ENCODE results near the gene MED29. TPM values are rescaled to one million over a fixed set of nuclear protein-coding genes. Genes with fewer than 3 reads are reported as not detected.

The MED29 gene
- total and polyA plus RNA-seq, 2 of the 13 experiments (the other 11 are each of a cell fraction or from before 2014, with no cell fraction given): 14.0 to 19.7 TPM

DNA sequence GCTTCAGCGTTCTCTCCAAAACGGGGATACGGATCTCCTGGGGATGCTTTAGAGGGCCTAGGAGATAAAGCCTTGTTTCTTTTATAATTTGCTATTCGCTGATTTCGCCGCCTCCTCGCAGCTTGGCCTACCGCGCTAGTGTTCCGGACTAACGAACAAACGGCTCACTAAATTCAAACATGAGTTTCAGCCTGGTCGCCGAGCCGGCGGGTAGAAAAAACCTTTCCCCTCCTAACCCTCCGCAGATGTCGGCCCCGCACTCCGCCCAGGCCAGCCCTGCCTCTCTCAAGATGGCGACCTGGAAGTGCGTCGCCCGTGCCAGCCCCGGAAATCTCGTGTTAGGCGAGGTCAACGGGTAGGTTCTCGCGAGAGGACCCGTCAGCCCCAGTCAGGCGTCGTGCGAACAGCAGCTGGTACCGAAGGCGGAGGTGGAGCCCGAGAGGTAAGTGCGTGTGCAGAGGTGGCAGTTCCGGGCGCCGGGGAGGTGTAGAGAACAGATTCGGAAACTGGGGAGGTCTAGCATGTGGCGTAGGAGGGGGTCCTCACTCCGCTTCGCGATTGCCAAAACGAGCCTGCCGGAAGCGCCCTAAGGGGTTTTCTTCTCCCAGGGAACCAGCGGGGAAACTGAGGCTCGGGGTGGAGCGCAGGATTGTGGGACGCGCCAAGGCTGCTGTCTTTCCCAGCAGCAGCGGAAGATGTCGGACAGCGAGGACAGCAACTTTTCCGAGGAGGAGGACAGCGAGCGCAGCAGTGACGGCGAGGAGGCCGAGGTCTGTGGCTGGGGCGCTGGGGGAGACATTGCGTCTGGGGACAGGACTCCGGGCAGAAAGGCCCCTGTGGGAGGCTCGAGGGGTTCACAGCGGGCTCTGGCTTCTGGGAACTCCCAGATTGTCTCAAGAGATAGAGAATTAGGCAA is 54.3 kb downstream of the MED29 start, which contains the start of gene SUPT5H (continued):
- TF ChIP-seq, protein P1, sequence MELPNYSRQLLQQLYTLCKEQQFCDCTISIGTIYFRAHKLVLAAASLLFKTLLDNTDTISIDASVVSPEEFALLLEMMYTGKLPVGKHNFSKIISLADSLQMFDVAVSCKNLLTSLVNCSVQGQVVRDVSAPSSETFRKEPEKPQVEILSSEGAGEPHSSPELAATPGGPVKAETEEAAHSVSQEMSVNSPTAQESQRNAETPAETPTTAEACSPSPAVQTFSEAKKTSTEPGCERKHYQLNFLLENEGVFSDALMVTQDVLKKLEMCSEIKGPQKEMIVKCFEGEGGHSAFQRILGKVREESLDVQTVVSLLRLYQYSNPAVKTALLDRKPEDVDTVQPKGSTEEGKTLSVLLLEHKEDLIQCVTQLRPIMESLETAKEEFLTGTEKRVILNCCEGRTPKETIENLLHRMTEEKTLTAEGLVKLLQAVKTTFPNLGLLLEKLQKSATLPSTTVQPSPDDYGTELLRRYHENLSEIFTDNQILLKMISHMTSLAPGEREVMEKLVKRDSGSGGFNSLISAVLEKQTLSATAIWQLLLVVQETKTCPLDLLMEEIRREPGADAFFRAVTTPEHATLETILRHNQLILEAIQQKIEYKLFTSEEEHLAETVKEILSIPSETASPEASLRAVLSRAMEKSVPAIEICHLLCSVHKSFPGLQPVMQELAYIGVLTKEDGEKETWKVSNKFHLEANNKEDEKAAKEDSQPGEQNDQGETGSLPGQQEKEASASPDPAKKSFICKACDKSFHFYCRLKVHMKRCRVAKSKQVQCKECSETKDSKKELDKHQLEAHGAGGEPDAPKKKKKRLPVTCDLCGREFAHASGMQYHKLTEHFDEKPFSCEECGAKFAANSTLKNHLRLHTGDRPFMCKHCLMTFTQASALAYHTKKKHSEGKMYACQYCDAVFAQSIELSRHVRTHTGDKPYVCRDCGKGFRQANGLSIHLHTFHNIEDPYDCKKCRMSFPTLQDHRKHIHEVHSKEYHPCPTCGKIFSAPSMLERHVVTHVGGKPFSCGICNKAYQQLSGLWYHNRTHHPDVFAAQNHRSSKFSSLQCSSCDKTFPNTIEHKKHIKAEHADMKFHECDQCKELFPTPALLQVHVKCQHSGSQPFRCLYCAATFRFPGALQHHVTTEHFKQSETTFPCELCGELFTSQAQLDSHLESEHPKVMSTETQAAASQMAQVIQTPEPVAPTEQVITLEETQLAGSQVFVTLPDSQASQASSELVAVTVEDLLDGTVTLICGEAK (IDR thresholded peaks at IDR 0.05): no peak
- TF ChIP-seq, protein P1 (CRISPR knock-in tag; IDR thresholded peaks at IDR 0.05): peak; percentile 14; the same call in 1 of the 2 replicates
- TF ChIP-seq DMAP1 (CRISPR knock-in tag; IDR thresholded peaks at IDR 0.05): peak; percentile 92
- no peak for TF ChIP-seq NFIC (IDR thresholded peaks at IDR 0.05; ENCODE audit: low read length)
- TF ChIP-seq TCF7L2 (IDR thresholded peaks at IDR 0.05; ENCODE audit: low read depth, low read length): no peak
- TF ChIP-seq, protein P2, sequence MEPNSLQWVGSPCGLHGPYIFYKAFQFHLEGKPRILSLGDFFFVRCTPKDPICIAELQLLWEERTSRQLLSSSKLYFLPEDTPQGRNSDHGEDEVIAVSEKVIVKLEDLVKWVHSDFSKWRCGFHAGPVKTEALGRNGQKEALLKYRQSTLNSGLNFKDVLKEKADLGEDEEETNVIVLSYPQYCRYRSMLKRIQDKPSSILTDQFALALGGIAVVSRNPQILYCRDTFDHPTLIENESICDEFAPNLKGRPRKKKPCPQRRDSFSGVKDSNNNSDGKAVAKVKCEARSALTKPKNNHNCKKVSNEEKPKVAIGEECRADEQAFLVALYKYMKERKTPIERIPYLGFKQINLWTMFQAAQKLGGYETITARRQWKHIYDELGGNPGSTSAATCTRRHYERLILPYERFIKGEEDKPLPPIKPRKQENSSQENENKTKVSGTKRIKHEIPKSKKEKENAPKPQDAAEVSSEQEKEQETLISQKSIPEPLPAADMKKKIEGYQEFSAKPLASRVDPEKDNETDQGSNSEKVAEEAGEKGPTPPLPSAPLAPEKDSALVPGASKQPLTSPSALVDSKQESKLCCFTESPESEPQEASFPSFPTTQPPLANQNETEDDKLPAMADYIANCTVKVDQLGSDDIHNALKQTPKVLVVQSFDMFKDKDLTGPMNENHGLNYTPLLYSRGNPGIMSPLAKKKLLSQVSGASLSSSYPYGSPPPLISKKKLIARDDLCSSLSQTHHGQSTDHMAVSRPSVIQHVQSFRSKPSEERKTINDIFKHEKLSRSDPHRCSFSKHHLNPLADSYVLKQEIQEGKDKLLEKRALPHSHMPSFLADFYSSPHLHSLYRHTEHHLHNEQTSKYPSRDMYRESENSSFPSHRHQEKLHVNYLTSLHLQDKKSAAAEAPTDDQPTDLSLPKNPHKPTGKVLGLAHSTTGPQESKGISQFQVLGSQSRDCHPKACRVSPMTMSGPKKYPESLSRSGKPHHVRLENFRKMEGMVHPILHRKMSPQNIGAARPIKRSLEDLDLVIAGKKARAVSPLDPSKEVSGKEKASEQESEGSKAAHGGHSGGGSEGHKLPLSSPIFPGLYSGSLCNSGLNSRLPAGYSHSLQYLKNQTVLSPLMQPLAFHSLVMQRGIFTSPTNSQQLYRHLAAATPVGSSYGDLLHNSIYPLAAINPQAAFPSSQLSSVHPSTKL (CRISPR knock-in tag; IDR thresholded peaks at IDR 0.05): 0 out of 2 replicates have a peak, but pooled peaks have one; percentile 31
- TF ChIP-seq, protein P3, sequence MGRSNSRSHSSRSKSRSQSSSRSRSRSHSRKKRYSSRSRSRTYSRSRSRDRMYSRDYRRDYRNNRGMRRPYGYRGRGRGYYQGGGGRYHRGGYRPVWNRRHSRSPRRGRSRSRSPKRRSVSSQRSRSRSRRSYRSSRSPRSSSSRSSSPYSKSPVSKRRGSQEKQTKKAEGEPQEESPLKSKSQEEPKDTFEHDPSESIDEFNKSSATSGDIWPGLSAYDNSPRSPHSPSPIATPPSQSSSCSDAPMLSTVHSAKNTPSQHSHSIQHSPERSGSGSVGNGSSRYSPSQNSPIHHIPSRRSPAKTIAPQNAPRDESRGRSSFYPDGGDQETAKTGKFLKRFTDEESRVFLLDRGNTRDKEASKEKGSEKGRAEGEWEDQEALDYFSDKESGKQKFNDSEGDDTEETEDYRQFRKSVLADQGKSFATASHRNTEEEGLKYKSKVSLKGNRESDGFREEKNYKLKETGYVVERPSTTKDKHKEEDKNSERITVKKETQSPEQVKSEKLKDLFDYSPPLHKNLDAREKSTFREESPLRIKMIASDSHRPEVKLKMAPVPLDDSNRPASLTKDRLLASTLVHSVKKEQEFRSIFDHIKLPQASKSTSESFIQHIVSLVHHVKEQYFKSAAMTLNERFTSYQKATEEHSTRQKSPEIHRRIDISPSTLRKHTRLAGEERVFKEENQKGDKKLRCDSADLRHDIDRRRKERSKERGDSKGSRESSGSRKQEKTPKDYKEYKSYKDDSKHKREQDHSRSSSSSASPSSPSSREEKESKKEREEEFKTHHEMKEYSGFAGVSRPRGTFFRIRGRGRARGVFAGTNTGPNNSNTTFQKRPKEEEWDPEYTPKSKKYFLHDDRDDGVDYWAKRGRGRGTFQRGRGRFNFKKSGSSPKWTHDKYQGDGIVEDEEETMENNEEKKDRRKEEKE (IDR thresholded peaks at IDR 0.05): no peak
- no peak for TF ChIP-seq TCF7 (IDR thresholded peaks at IDR 0.05; ENCODE audit: low read depth)
- peak; percentile 94 for TF ChIP-seq MXI1 (IDR thresholded peaks at IDR 0.05; ENCODE audit: borderline replicate concordance, low read depth, low read length)
- no peak for TF ChIP-seq ZNF773 (CRISPR knock-in tag; IDR thresholded peaks at IDR 0.05; ENCODE audit: borderline replicate concordance)
- 0 out of 2 replicates have a peak, but pooled peaks have one; percentile 36 for TF ChIP-seq ZNF292 (CRISPR knock-in tag; IDR thresholded peaks at IDR 0.05; ENCODE audit: borderline replicate concordance, low read depth)
- TF ChIP-seq RXRA (CRISPR knock-in tag; IDR thresholded peaks at IDR 0.05): peak; percentile 91
- TF ChIP-seq GTF3A (CRISPR knock-in tag; conservative IDR thresholded peaks at IDR 0.05): no peak

All from HepG2 (cell line).